Esophagus mucosa (tissue), 1 donor: Measurements from ENCODE around the gene RBM38. TPM values are rescaled to one million over a fixed set of nuclear protein-coding genes. Genes with fewer than 3 reads are reported as not detected.

Experiments
- ATAC-seq: fragments of 200-7000 bp; cut with Tn5 transposase; one replicate; pipeline ENCODE4 v1.9.1; 2020
- total RNA-seq: library from RNA; stranded (reverse); gene quantifications from one replicate; pipeline ENCODE4 v1.2.4, GENCODE V29; 2023
- donor health status: DM: yes; HTN: yes; CAD: no.

The RBM38 gene
- total RNA-seq, 1 donor from 2014 or later, result 12.3 TPM

DNA sequence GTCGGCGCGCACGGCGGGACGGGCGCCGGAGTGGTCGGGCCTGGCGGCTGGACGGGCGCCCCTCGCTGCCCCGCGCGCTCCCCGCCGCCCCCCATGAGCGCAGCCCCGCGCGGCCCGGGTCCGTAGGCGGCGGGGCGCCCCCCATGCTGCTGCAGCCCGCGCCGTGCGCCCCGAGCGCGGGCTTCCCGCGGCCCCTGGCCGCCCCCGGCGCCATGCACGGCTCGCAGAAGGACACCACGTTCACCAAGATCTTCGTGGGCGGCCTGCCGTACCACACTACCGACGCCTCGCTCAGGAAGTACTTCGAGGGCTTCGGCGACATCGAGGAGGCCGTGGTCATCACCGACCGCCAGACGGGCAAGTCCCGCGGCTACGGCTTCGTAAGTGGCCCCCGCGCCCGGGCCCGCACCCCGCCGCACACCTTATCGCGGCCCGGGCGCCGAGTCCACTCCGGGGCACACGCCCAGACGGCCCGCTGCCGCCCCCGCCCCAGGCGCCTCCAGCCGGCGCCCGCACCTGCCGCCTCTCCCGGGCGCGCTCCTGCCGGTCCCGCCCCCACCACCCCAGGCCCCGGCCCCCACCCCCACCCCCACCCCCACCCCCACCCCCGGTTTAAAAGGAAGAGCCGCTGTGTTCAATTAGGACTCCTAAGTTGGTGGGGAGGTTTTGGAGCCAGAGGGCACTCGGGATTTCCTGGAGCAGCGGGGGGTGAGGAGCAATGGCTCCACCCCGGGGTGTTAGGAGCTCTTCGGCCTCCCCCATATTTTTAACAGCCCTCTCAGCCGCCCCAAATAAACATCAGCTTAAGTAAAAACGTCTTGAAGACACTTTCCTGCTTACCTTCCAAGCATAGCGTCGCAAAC lies 474 bp downstream of the RBM38 start:
- no peak for ATAC-seq

DNA sequence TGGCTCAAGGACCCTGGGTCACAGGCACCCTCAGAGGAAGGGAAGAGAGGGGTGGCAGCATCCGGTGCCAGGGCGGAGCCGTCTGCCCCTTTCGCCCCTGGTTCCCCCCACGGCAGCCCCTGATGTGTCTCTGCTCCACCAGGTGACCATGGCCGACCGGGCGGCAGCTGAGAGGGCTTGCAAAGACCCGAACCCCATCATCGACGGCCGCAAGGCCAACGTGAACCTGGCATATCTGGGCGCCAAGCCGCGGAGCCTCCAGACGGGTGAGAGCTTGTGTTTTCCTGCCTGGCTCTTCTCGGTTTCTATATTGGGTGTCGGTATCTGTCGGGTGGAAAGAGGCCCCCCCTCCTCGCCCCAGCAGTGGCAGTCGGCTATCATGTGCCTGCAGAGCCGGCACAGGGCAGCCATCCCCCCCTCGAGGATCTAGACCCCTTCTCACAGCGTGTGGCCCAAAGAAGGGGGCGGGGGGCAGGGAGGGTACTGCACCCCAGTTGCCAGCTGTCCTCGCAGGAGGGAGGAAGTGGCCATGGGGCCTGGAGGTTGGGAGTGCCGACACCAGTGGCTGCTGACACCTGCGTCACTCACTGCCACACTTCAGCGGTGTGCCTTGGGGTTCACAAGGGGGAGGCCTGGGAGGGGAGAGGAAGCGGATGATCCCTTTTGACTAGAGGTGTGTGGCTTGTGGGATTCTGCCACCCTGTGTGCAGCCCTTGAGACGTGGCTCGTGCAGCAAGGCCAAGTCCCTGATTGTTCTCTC lies 1.5 kb downstream of the RBM38 start:
- ATAC-seq, result peak; percentile 22

DNA sequence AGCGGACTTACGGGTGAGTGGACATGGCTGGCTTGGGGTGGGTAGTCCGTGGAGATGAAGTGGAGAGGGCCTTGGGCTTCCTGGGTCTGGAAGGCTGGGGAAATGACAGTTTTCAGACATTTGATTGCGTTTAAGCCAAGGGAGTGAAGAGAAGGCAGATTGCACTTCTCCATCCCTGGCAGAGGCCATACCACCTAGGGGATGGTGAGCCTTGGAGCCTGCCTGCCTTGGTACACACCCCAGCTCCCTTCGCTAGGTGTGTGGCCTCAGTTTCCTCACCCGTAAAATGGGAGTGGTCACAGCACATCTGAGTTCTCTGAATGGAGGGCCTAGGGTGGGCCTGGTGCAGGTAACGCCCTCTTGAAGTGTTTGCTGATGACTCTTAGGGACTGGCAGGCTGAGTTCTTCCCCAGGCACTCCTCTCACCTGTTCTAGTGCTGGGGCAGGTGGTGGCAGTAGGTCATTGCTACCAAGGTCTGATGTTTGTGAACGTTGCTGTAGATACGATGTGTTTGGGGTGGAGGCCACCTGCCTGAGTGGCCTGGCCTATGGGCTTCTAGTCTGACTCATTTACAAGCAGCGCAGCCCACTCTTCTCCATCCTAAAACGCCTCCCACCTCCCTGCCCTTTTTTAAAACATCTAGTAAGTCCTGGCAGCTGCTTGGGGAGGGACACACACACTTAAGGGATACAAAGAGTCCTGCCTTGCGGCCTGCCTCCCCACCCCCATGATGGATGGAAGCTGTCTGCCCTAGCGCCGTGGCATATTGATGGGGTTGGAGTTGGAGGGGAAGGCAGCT lies 2.3 kb downstream of the RBM38 start:
- ATAC-seq, result peak; percentile 6

DNA sequence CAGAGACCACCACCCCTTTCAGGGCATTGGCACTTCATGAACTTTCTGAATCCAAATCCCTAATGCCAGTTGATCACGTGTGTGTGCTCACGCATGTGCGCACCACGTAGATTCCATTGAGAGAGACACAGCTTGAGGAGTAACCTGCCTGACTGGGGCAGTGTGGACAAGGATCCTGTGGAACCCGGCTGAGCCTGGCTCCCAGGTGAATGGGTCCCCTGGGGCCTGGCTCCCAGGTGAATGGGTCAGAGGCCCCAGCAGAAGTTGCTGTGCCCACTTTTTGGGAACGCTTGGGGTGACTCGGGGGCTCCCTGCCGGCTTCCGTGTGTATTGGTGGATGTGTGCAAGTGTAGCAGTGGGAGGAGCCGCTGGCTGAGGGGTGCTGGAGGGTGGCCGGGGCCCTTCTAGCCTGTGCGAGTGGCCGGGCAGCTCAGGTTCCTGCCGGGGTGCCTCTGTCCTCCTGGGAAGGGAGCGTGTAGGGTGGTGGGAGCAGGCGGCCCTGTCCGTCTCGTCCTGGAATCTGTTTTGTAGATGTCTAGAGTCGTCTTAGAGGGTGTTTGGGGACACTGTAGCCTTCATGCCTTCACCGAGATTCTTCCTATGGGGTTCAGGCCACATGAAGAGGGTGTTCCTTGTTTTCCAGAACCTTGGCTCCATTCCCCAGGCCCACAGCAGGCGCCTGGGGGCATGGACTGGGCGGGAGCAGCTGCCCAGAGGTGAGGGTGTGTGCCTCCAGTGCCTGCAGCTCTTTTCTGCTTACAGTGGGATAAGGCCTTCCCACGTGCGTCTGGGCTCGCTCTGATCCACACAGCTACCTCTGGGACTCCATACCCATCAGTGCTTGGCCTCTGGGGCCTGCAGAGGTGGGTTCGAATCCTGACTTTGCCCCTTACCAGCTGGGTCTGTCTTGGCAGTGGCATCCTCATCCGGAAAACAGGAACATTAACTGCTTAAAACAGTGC lies 3.2 kb downstream of the RBM38 start:
- ATAC-seq, result no peak

DNA sequence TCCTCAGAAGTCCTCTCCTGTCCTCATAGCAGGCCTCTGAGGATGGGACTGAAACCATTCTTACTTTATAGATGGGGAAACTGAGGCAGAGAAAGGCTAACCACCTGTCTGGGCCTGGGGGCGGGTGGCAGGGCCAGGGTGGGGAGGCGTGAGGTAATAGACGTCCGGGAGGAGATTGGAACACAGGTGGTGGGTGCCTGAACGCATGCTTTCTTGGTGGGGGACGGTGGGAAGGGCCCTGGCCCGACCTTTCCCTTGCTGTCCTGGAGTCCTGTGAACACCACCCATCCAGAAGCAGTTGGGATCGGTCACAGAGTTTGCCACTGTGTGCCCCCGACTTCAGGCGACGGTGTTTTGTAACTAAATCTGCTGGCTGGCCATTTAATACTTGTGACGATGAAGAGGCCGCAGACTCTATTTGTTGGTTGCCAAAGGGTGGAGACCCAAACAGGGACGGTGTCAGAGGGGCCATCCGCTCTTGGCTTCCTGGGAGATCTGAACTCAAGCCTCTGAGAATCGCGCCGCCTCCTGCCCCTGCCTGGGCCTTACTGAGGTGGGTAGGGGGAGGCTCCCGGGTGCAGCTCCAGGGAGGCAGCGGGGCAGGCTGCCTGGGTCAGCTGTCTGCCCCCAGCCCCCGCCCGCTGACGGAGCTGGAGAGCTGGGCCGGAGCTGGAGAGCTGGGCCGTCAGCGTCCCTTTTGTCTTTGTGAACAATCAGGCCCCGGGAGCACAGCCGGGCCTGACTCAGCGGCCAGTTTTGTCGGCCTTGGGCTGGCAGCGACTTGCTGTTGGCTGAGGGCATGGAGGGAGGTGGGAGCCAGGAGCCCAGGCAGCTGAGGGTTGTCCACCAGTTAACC lies 4.1 kb downstream of the RBM38 start:
- no peak for ATAC-seq

DNA sequence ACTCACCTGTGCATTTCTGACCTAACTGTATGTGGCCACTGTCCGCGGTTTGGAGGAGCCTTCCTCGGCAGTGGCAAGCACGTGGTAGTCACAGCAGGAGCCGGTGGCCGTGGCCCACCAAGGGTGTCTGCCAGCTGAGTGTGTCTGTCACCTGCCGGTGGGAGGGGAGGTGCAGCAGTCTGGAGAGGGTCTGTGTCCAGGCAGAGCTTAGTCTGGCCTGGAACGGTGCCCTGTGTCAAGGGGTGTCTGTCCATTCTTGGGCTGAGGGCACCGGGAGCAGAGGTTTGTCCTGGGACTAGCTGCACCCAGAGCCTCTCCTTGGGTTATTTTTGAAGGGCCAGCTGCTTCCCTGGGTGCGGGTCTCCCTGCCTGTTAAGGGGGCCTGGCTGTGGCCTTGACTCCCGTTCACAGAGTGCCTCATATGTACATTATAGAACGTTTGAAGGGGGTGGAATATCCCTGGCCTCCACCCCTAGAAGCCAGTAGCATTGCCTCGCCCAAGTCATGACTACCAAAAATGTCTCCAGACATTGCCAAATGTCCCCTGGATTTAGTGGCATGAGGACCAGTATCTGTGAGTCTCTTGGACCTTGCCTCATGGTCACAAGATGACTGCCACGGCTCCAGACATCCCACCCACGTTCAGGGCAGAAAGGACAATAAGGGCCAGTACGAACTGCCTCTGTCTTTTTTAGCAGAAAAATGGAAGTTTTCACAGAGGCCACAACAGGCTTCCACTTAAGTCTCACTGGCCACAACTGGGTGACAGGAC lies 5.2 kb downstream of the RBM38 start:
- ATAC-seq, result no peak

DNA sequence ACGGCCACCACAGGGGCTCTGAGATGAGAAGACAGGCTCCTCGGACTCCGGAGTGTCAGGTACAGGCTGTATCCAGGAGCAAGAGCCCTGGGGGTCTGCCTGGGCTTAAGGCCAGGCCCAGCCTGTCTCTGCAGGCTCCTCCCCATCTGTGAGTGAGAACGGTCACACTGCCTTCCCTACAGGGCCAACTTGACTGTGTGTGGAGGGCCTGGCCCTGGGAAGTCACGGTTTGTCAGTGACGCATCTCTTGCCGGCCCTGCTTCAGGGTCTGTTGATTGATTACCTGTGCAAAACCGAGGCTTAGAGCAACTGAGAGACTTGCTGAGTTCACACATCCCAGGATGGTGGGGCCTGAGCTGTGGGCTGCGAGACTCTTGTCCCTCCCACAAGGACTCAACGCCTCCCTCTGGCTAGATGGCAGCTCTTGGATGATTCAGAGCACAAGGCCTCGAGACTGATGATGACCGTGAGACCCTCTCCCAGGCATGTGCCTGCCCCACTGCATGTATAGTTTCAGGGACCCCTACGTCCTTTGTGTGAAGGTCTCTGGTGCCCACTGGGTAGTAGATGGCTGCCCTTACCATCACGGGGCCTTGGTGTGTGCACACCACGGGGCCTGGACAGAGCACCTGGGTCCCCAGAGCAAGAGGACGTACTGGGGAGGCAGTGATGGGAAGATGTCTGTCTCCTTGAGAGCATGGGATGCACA lies 5.9 kb downstream of the RBM38 start:
- no peak for ATAC-seq

DNA sequence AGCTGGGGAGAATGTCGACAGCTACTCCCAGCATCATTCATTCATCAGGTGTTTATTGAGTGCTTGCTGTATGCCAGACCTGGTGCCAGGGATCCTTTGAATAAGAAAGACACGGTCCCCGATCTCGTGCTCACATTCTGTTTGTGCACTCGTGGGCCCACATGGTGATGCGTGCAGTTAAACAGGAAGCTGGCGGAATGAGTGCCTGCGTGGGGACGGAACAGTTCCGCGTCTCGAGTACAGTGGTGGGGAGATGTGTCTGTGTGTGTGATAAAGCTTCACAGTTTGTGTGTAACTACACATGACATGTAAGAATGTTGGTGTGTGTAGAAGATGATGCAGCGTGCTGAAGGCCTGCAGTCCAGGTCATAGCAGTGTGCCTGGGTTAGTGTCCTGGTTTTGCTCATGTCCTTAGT lies 6.5 kb downstream of the RBM38 start:
- no peak for ATAC-seq

DNA sequence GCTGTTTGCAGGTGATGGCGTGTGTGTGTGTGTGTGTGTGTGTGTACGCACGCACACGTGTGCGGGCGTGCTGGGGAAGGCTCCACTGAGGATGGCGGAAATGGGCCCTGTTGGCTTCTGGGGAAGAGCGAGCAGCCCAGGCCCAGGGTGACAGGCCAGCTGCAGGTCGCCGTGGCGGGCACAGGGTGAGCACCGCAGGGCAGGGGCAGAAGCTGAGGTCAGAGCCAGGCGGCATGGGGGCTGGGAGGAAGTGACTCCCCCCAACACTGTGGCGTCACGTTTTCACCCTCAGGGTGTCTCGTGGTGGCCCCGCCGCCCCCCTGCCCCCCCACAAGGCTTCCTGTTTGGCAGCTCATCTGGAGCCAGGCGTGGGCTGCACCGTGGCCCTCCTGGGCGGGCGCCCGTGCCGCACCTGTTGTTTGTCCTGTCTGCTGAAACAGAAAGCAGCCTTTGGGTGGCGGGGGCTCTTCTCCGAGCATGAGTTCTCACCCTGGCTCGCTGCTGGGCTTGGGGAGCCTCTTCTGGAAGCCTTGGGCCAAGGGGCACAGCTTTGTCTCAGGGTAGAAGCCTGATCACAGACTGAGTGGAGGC lies 7.1 kb downstream of the RBM38 start:
- ATAC-seq, result peak; percentile 50

DNA sequence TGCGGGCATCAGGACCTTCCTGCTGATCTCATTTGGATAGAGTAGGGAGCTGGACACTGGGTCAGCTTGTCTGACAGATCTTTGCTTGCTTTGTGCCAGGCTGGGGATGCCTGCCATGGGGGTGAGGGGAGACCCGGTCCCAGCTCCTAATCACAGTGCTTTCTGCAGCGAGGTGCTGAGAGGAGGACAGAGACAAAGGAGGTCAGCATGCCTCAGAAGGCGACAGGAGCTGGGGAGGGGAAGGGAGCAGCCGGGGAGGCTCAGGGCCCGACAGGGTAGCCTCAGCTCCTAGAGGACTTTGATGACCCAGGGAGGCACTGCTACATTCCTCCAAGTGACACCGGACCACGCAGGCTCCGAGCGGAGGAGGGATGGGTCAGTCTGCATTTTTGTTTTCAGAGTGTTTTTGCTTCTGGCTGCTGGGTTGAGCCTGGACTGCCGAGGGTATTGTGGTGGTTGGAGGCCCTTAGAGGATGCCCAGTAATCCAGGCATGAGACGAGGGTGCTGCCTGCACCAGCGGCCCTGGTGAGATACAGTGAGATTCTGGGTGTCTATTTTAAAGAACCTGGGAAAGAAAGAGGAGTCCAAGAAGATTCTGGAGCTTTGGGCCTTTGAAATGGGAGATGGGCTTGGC lies 7.8 kb downstream of the RBM38 start:
- no peak for ATAC-seq

DNA sequence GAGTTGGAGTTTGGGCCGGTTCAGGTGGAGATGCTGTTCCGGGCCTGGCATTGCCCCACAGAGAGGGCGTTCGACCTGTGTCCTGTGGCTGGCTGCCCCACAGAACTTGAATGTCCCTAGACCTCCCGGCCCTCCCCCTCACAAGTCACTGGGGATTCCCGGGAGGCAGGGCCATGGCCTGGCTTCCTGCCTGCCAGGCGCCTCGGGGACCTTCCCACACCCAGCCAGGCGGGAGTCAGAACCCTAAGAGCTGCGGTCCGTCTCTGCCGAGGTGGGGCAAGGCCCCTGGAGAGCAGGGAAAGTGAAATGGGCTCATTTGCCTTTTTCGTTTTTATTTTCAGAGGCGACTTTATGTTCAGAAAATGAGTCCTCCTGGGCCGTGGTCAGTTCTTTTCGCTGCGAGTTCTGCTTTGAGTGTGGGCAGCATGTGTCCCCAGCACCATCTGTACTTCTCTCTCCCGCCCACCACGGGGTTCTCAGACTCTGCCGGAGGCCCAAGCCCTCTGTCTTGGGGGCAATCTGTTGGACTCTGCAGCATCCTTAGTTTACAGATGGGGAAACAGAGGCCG lies 8.5 kb downstream of the RBM38 start:
- ATAC-seq, result no peak

DNA sequence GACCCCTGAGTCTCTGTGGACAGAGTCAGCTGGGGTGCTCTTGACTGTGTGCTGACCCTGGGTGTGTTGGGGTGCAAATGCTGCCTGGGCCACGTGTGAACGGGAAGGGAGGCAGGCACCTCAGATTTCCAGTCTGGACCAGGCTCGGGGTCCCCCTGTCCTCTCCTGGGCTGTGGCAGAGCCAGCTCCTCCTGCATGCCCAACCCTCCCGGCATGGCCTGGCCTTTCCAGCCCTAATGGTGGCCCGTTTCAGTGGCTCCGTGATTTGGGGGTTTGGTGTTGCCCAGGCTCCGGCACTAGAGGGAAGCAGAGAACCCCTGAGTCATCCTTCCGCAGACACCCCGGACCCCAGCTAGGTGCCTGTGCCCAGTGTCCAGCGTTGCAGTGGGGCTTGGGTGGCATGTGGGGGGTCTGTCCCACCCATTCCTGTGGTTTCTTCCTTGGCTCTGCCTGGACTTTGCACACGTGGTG lies 9.1 kb downstream of the RBM38 start:
- ATAC-seq, result no peak

DNA sequence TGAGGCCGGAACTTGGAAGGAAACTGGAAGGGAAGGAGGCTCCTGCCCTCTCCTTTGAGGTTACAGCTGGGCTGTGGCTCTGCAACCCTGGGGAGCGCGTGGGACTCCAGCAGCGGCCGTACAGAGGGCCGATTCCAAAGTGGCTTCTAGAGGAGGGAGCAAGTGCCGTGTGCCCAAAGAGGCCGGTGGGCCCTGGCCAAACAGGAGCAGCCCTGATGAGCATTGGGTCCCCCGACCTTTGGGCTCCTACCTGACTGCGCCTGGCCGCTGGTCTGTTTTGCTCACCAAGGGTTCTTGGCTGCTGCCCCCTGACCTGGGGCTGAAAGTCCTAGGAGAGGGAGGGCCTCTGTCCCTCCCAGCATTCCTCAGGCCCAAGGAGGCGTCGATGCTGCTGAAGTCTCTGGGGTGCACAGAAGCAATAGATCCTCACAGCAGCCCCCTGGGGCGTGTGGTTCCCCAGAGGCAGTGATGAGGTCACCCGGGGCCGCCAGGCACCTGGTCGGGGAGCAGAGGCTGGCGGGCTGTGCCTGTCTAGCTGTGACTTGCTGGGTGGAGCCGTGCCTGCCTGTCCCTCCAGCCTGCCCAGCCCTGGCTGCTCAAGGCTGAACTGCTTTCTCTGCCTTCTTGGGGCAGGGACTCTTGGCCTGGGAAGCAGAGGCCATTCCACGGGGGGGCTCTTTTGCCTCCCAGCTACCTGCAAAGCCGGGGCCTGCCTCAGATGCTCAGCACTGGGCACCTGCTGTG lies 9.8 kb downstream of the RBM38 start:
- peak; percentile 60 for ATAC-seq

DNA sequence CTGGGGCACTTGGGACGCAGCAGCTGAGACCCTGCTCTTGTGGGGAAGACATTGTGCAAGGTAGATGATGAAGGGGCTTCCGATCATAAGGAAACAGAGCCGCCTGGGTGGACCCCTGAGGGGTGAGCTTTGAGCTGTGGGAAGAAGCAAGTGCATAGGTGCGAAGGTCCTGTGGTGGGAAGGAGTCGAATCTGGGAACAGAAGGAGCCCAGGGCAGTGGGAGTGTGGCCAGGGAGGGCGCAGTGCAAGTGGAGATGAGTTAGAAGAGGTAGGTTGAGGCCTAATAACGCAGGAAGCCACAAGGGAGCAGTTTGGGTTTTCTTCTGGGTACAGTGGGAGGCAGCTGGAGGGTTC lies 10.3 kb downstream of the RBM38 start:
- ATAC-seq, result no peak

DNA sequence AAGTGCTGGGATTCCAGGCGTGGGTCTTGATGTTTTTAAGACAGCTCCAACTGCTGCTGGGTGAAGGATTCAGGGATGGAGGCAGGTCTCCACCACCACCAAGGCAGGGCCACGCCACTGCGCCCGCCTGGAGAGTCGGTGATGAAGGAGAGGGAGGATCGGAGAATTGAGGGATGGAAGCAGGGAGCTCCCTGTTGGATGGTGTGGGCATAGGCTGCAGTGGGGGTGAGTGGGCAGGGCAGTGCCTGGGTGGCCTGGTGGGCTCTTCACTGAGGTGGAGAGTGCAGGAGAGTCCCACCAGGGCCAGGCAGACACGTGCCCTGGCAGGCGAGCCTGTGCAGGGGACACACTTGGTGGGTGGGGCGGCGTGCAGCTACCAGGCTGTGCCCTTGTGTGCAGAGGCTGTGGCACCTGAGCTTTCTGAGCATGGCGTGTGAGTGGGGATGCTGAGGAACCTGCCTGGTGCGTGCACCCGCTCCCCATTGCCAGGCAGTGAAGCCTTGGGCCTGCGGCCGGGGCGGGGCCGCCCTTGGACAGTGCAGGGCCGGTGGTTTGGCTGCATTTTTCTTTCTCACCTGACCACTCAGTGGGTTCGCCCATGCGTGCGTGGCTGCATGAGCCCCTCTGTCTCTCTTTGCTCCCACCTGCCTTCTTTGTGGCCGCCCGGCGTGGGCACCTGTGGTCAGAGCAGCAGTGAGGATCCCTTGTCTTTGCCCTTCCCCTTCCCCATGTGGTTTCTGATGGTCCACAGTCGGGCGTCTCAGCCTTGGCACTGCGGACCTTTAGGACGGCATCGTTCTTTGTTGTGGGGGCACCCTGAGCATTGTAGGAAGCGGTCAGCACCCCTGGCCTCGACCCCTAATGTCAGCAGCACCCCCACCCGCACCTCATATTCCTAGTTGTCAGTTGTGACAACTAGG lies 11.3 kb downstream of the RBM38 start:
- no peak for ATAC-seq

DNA sequence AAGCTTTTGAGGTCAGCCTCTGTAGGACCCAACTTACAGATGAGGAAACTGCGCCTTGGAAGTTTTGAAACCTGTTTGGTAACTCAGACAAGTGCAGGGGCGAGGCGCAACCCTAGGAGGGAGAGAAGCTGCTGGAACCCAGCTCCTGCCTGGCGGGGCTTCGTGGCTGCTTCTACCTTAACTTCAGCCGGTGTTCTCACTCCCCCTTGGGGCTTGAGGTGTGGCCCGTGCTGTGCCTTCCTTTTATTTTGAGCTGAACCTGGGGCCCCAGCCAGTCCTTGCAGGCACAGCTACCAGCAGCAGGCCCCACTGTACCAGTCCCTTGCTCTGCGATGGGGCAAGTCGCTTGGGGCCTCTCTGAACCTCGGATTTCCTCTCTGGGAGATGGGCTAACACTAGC lies 12.0 kb downstream of the RBM38 start:
- no peak for ATAC-seq
